Stimulated activated CD4-positive, alpha-beta T cell treated with anti-CD3 and anti-CD28 coated beads, Interleukin-15, amount 100 ng/mL, for 24 hours (primary cell): ENCODE measurements around the gene C11orf42.

ENCODE experiments used
- DNase-seq: peaks from one replicate; pipeline ENCODE4 v3.0.0-alpha.2; 2020

C11orf42 gene

DNA sequence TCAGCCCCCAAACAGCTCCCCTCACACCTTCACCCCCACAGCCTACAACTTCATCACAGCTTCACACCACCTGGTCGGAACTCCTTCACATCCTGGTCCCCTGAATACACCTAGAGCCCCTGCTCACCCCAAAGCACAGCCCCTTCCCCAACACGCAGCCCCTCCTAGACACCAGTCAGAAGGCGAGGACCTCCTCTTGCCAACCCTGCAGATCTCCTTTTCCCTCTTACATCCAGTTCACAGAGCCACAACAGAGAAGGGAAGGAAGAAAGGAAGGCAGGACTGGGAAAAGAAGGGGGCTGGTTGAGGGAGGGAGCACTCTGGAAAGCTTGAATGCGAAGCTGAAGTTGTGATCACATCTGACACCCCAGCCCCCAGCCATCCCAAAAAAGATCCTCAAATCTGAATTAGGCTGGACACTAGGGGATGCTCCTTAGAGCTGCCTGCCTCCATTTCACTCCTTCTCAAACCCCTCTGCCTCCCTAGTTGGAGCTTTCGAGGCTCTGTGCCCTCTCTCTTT, 54.9 kb downstream of the C11orf42 start:
- no peak for DNase-seq
